ENCODE data around the gene UBE2J2.

DNA sequence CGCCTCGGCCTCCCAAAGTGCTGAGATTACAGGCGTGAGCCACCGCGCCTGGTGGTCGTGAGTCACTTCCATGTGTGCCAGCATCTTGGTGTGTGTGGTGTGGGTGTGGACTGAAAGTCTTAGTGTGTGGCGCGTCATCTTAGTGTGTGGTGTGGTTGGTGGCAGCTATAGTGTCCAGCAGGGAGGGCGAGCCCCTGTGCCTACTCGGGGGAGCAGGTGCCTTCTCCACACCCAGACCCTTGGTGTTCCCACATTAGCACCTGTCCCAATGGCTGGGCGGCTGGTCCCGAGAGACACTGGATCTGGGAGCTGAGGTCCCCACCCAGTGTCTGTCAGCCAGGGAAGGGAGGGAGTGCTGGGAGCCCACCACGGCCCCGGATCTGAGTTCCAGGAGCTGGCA, 9.3 kb upstream of the UBE2J2 start:
- TF ChIP-seq POLR2A (IDR thresholded peaks at IDR 0.05; ENCODE audit: low read length) (no peak), CEBPB (IDR thresholded peaks at IDR 0.05) (no peak), SMC3 (IDR thresholded peaks at IDR 0.05) (no peak), CBX8 (IDR thresholded peaks at IDR 0.05) (no peak)
